ENCODE data around the gene TTC16. TPM values are rescaled to one million over a fixed set of nuclear protein-coding genes. Genes with fewer than 3 reads are reported as not detected.

TTC16 gene
- total RNA-seq, 2 experiments from 2014 or later = 4.7 to 5.0 TPM

DNA sequence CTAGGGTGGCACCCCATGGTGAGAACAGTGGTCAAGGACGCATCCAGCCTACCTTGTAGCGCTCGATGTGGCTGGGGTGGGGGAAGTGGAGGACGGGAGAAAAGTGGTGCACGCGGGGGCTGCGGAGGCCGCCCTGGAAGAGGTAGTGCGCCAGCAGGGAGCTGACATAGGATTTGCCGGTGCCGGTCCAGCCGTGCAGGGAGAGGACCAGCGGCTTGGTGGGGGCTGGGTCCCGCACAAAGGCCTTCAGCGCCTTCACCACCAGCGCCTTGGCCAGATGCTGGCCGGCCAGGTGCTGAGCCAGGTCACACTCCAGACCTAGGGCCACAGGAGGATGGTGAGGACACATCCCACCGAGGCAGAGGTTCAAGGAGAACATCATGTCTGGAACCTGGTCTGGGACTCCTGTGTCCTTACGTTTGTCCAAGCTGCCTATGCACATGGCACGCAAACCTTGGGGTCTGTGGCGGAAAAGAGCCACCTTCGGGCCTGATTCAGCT lies 18.4 kb downstream of the TTC16 start:
- H3K9me3 Mint-ChIP-seq (ENCODE audit: insufficient read depth) = no peaks in the 10 kb centered on the region
- peaks cover 25% of the 10 kb centered on the region for H3K4me1 Mint-ChIP-seq (ENCODE audit: low read depth)
- ATAC-seq = no peak
- H3K27ac Mint-ChIP-seq = peak overlapping the region; percentile 86
- no peak for DNase-seq
- POLR2A ChIA-PET = interaction anchor here (0.5 to 2.2 kb wide), 16 partner anchors 10 to 283 kb away, joined by 3 to 12 read pairs (median 4); partner anchors contain the start of genes CDK9, CFAP157, LRSAM1 and PTRH1
- H3K36me3 Mint-ChIP-seq (ENCODE audit: low read depth) = peaks cover 16% of the 10 kb centered on the region
- CTCF ChIA-PET = interaction anchor here (0.7 to 3.4 kb wide), 74 partner anchors 10 to 333 kb away, joined by 3 to 59 read pairs (median 6); partner anchors contain the start of genes CDK9, FPGS, LRSAM1 and NAIF1
- peak overlapping the region; percentile 73 for H3K4me3 Mint-ChIP-seq
- no peaks in the 10 kb centered on the region for H3K27me3 Mint-ChIP-seq (ENCODE audit: low read depth)

- Mint-ChIP-seq H3K4me1 (ENCODE audit: low read depth) (peaks cover 25% of the 10 kb centered on the region), H3K36me3 (ENCODE audit: low read depth) (peaks cover 18% of the 10 kb centered on the region), H3K27ac (peak within 1 kb of the TSS; percentile 86), H3K4me3 (peak within 1 kb of the TSS; percentile 73), H3K9me3 (ENCODE audit: insufficient read depth) (no peaks in the 10 kb centered on the region), H3K27me3 (ENCODE audit: low read depth) (no peaks in the 10 kb centered on the region)
- CTCF ChIA-PET = interaction anchor here (0.6 to 3.4 kb wide), 88 partner anchors 10 to 520 kb away, joined by 3 to 59 read pairs (median 5); partner anchors contain the start of genes CDK9, FPGS, LRSAM1 and NAIF1
- DNase-seq (peak; percentile 99), ATAC-seq (peak; percentile 93)
- POLR2A ChIA-PET = interaction anchor here (0.5 to 2.2 kb wide), 21 partner anchors 10 to 284 kb away, joined by 3 to 12 read pairs (median 4); partner anchors contain the start of genes CDK9, CFAP157, LRSAM1 and PTRH1
Observed at GRCh38 chr9:127734747-127735529, 19.1 kb downstream of the TTC16 start, which contains the start of gene TOR2A. Gene TOR2A (minus strand): TSS chr9:127735294. CDS start chr9:127735270, 24 bp downstream.

DNA sequence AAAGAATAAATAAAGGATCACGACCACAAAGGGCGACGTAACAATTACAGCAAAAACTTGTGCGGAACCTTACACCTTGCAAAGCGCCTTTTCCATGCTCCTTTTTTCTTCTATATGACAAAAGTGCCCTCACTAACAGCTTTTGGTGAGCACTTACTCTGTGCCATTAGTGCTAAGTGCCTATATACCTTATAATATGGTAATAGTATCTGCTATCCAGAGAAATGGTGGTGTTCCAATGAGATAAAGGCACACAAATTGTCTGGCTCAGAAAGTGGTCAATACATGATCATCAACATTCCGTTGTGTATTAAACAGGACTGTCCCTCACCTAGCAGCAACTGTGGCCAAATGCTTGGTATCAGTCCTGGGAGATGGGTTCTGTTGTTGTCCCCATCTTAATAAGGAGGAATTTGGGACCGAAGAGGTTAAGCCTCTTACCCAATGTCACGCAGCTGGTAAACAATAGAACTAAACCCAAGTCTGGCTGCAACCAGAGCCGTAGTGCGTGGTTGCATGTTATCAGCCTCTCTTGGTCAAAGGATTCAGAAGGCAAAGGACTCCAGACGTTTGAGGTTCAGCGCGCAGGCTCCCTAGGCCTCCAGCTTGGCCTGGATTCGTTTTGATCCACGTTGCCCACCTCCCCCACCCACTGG lies 19.8 kb downstream of the TTC16 start:
- no peak for ATAC-seq
- Mint-ChIP-seq H3K4me3 (peak overlapping the region; percentile 73), H3K36me3 (ENCODE audit: low read depth) (peaks cover 21% of the 10 kb centered on the region), H3K4me1 (ENCODE audit: low read depth) (peaks cover 25% of the 10 kb centered on the region), H3K27ac (peak overlapping the region; percentile 86), H3K27me3 (ENCODE audit: low read depth) (no peaks in the 10 kb centered on the region), H3K9me3 (ENCODE audit: insufficient read depth) (no peaks in the 10 kb centered on the region)
- DNase-seq = no peak
- ChIA-PET CTCF (interaction anchor here (0.8 to 3.4 kb wide), 60 partner anchors 9 to 521 kb away, joined by 3 to 59 read pairs (median 7); partner anchors contain the start of genes CDK9, FPGS, LRSAM1 and NAIF1), POLR2A (interaction anchor here (0.6 to 2.2 kb wide), 14 partner anchors 9 to 285 kb away, joined by 3 to 12 read pairs (median 4); partner anchors contain the start of genes CDK9, LRSAM1, RPL12 and ST6GALNAC4)

DNA sequence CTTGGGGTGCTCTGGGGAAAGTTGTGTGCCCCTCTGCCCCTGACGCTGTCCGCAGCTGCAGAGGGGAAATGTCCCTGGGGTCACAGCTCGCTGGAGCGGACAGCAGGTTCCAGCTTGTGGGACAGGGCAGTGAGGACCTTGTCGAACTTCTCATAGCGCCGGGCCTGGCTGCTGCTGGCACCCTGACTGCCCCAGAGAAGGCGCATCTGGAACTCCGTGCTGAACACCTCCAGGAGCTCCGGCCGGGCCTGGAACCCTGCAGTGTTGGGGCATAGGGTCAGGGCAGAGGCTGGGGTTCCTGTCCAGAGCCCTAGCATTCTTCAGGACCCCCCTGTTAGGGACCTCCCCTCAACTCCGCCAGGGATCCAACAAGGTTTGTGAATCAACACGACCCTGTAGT lies 22.8 kb downstream of the TTC16 start:
- POLR2A ChIA-PET = no interaction called here
- no peaks in the 10 kb centered on the region for H3K27me3 Mint-ChIP-seq (ENCODE audit: low read depth)
- no peak overlapping the region for H3K27ac Mint-ChIP-seq
- H3K4me1 Mint-ChIP-seq (ENCODE audit: low read depth) = peaks cover 20% of the 10 kb centered on the region
- H3K9me3 Mint-ChIP-seq (ENCODE audit: insufficient read depth) = no peaks in the 10 kb centered on the region
- no peak overlapping the region for H3K4me3 Mint-ChIP-seq
- DNase-seq = no peak
- CTCF ChIA-PET = interaction anchor here (0.9 to 1.9 kb wide), 2 partner anchors 44 to 46 kb away, joined by 3 to 7 read pairs; partner anchors contain the start of gene CDK9
- ATAC-seq = no peak
- H3K36me3 Mint-ChIP-seq (ENCODE audit: low read depth) = peaks cover 41% of the 10 kb centered on the region

DNA sequence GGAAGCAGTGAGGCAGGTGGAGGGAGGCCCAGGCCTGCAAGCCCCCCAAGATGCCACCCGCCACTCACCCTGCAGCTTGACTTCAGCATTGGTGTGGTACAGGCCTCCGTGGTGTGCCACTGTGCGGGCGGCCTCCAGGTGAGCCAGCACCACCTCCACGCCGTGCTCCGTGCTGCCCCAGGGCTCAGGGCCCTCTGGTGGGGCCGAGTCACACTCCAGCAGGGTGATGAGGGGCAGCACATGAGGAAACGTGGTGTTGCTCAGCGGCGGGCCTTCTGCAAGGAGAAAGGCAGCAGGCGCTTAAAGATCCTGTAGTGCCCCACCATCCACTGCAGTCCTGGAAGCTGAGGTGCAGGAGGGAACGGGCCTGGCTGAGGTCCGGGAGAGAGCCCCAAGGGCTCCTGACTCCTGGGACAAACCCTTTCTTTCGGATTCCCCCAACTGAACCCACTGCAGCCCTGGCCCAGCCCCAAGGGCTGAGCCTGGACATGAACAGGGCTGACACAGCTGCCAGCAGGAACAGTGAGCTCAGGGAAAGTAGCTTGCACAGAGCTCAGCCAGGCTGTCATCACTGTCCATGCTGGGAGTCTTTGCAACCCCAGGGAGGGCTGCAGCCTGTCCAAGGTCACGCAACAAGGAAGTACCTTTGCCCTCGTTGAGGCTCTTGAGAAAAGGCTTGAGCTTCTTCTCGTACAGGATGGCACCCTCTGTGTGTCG lies 23.9 kb downstream of the TTC16 start:
- H3K36me3 Mint-ChIP-seq (ENCODE audit: low read depth) = peaks cover 46% of the 10 kb centered on the region
- no peak for DNase-seq
- H3K27ac Mint-ChIP-seq = no peak overlapping the region
- ChIA-PET POLR2A (interaction anchor here (0.6 kb wide), 1 partner anchor 37 kb away, joined by 3 read pairs; no protein-coding TSS in a partner anchor), CTCF (interaction anchor here (1.0 to 1.4 kb wide), 2 partner anchors 24 to 182 kb away, joined by 3 to 5 read pairs; no protein-coding TSS in a partner anchor)
- H3K4me1 Mint-ChIP-seq (ENCODE audit: low read depth) = peaks cover 10% of the 10 kb centered on the region
- no peak overlapping the region for H3K4me3 Mint-ChIP-seq
- no peaks in the 10 kb centered on the region for H3K9me3 Mint-ChIP-seq (ENCODE audit: insufficient read depth)
- no peak for ATAC-seq
- H3K27me3 Mint-ChIP-seq (ENCODE audit: low read depth) = no peaks in the 10 kb centered on the region

DNA sequence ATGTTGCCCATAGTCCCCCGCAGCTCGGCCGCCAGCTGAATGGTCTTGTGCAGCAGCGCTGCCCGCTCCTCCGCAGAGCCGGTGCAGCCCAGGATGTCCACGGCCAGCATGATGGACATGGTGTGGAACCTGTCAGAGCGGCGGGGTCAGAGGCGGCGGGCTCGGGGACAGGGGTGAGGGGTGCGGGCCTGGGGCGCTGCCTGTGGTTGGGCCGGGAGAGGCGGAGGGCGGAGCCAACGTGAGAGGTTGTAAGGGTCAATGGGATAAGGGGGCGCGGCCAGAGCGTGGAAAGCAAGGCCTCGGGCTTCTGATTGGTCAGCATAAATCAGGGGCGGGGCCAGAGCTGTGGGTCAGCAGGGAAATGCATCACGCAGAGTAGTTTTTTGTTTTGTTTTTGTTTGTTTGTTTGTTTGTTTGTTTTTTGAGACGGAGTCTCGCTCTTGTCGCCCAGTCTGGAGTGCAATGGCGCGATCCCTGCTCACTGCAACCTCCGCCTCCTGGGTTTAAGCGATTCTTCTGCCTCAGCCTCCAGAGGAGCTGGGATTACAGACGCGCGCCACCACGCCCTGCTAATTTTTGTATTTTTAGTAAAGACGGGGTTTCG lies 26.1 kb downstream of the TTC16 start:
- Mint-ChIP-seq H3K27ac (no peak overlapping the region), H3K9me3 (ENCODE audit: insufficient read depth) (no peaks in the 10 kb centered on the region), H3K27me3 (ENCODE audit: low read depth) (no peaks in the 10 kb centered on the region), H3K4me1 (ENCODE audit: low read depth) (peaks cover 3% of the 10 kb centered on the region), H3K36me3 (ENCODE audit: low read depth) (peaks cover 63% of the 10 kb centered on the region), H3K4me3 (no peak overlapping the region)
- ATAC-seq (no peak), DNase-seq (no peak)
- CTCF ChIA-PET = interaction anchor here (1.1 to 4.4 kb wide), 2 partner anchors 128 kb away, joined by 4 to 16 read pairs; no protein-coding TSS in a partner anchor
- POLR2A ChIA-PET = interaction anchor here (0.8 kb wide), 1 partner anchor 29 kb away, joined by 3 read pairs; no protein-coding TSS in a partner anchor

GRCh38 chr9:127742435-127743088 lies 26.7 kb downstream of the TTC16 start:
- H3K4me1 Mint-ChIP-seq (ENCODE audit: low read depth) = peaks cover 9% of the 10 kb centered on the region
- CTCF ChIA-PET = interaction anchor here (3.2 to 4.4 kb wide), 2 partner anchors 8 to 127 kb away, joined by 16 to 22 read pairs; partner anchors contain the start of gene TOR2A
- no peaks in the 10 kb centered on the region for H3K27me3 Mint-ChIP-seq (ENCODE audit: low read depth)
- POLR2A ChIA-PET = interaction anchor here (0.6 to 2.1 kb wide), 2 partner anchors 19 to 25 kb away, joined by 3 to 7 read pairs; no protein-coding TSS in a partner anchor
- H3K4me3 Mint-ChIP-seq = no peak overlapping the region
- ATAC-seq (no peak), DNase-seq (no peak)
- H3K27ac Mint-ChIP-seq = no peak overlapping the region
- H3K9me3 Mint-ChIP-seq (ENCODE audit: insufficient read depth) = no peaks in the 10 kb centered on the region
- H3K36me3 Mint-ChIP-seq (ENCODE audit: low read depth) = peaks cover 63% of the 10 kb centered on the region

GRCh38 chr9:127744398-127745110 lies 28.7 kb downstream of the TTC16 start:
- ChIA-PET POLR2A (interaction anchor here (1.0 to 2.5 kb wide), 6 partner anchors 9 to 171 kb away, joined by 3 to 12 read pairs (median 4); partner anchors contain the start of gene TOR2A), CTCF (interaction anchor here (3.2 to 4.4 kb wide), 2 partner anchors 10 to 125 kb away, joined by 16 to 22 read pairs; partner anchors contain the start of gene TOR2A)
- Mint-ChIP-seq H3K4me1 (ENCODE audit: low read depth) (peaks cover 19% of the 10 kb centered on the region), H3K27me3 (ENCODE audit: low read depth) (no peaks in the 10 kb centered on the region), H3K36me3 (ENCODE audit: low read depth) (peaks cover 67% of the 10 kb centered on the region), H3K27ac (no peak overlapping the region), H3K4me3 (no peak overlapping the region), H3K9me3 (ENCODE audit: insufficient read depth) (no peaks in the 10 kb centered on the region)
- ATAC-seq (no peak), DNase-seq (no peak)

DNA sequence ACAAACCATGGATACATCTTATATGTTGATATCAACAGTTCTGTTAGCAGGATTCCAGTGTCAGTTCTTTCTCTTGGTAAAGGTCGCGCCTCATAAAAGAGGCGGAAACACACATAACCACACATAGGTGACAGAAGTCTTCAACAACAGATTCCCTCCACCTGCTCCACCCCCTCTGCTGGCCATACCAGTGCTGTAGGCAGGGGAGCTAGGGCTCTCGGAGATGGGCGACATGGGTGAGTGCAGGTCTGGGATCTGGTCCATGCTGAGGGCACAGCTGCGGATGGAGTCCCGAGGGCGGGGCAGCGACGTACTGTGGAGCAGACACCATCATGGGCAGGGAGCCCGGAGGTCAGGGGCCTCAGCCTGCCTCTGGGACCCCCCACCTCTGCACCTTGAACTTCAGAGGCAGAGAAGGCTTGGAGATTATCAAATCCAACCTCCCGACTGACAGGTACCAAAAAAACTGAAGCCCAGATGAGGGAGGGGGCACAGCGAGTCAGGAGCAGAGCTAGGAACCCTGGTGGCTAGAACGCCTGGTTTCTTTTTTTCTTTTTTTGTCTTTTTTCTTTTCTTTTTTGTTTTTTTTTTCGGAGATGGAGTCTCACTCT lies 31.2 kb downstream of the TTC16 start:
- ChIA-PET CTCF (interaction anchor here (0.7 to 1.5 kb wide), 4 partner anchors 12 to 174 kb away, joined by 3 to 5 read pairs (median 4); partner anchors contain the start of gene TOR2A), POLR2A (interaction anchor here (1.1 to 1.2 kb wide), 2 partner anchors 19 to 39 kb away, joined by 3 read pairs; no protein-coding TSS in a partner anchor)
- peaks cover 21% of the 10 kb centered on the region for H3K4me1 Mint-ChIP-seq (ENCODE audit: low read depth)
- peak overlapping the region; percentile 22 for H3K4me3 Mint-ChIP-seq
- peak; percentile 83 for ATAC-seq
- no peaks in the 10 kb centered on the region for H3K27me3 Mint-ChIP-seq (ENCODE audit: low read depth)
- DNase-seq = peak; percentile 62
- peaks cover 73% of the 10 kb centered on the region for H3K36me3 Mint-ChIP-seq (ENCODE audit: low read depth)
- no peaks in the 10 kb centered on the region for H3K9me3 Mint-ChIP-seq (ENCODE audit: insufficient read depth)
- H3K27ac Mint-ChIP-seq = peak overlapping the region; percentile 76

Data from activated CD8-positive, alpha-beta T cell treated with anti-CD3 and anti-CD28 coated beads, Interleukin-2, amount 10 ng/mL, durations not matched to agents 7 days and 5 days (primary cell).